ENCODE results near the gene GNPAT.

GNPAT gene

DNA sequence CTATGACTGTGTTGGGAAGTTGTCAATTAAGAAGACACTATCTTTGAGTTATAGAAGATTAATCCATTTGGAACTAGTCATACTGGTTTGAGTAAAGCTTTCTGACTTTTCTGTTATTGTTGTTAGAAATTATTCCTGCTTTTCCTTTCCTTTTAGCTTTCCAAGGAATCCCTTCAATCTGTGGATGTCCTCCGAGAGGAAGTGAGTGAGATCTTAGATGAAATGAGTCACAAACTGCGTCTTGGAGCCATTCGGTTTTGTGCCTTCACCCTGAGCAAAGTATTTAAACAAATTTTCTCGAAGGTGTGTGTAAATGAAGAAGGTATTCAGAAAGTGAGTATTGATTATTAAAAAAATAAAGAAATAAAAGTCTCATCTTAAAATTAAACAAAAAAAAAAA is 19.3 kb downstream of the GNPAT start:
- no peak for DNase-seq

DNA sequence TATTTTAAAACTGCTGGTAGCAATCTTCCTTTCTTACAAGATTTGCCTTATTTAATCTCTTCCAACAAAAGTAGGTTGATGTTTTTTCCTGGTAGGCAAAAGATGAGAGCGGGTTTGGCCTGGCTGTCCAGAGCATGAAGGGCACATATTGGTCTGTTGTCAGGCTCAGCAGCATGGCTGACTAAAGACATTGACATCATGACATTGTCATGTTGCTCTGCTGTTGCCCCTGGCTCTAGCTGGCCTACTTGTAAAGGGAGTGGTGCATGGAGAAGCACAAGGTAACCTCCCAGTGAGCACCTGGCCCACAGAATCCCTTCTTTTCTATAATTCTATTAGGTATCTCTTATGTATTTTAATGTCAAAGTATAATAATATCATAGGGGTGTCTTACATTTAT is 23.6 kb downstream of the GNPAT start:
- DNase-seq: no peak

- DNase-seq: no peak
Measured at GRCh38 chr1:231265379-231265778, 24.4 kb downstream of the GNPAT start.

DNA sequence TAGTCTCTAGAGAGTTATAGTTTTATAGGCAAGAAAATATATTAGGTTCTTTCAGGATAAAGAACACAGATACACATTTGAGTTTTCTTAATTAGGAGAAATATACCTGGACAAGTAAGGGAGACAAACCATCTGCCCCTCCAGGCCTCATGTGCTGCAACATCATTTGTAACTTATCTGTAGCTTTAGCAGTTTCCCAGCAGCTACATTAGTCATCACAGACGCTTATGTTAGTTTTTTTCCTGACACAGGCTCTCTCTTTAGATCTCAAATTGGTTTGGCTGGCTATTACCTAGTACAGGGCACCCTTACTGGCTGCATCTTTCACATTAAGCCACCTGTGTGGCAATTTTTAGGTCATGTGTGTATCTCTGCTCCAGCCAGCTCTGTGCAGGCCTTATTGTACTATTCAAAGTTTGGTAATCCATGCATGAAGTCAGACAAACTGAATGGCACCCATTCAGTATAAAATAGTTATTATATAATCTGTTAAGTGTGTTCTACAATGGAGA is 25.9 kb downstream of the GNPAT start:
- DNase-seq: no peak

DNA sequence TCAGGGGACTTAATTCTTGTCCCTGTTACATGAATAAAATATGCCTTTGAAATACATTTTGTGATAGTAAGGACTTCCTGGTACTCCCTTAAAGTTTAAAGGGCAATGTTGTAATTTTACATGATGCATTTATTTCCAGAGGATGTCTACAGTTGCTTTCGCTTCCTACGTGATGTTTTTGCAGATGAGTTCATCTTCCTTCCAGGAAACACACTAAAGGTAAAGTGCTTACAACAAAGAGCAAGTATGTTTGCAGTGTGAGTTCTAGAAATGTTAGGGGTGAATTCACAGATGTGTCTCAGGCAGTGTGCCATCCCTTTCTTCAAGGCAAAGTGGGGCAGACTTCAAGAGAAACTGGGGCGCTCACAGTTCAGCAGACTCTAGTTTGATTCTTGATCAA is 31.2 kb downstream of the GNPAT start:
- no peak for DNase-seq

GRCh38 chr1:231272880-231273279 is 31.9 kb downstream of the GNPAT start:
- DNase-seq: no peak

DNA sequence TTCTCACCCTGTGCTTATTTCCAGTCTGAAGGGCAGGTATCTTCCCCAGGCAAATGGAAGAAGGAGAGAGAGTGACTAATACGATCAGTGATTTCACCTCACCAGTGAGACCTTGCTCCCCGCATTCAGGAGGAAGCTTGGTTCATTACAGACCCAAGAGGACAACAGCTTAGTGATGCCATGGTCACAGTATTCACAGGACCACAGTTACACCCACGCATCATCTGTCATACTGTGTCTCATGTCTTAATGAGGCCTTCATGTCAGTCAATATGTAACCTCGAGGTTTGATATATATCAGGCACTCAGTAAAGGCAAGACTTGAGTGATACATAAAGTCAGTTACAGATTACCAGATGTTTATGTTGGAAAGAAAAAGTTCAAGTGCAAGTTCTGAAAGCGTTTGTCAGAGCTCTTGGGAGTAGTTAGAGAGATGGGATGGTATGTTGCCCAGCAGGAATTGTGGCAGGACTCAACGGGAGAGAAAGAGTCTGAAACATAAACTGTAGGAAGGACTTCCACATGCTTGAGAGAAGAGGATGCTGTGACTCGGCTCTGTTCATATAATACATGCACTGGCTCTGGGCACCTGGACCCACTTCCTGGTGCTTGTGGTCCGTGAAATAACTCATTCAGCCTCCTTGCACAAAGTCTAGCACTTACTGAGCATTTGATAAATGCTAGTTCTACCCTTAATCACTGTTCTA is 33.3 kb downstream of the GNPAT start:
- DNase-seq: no peak

DNA sequence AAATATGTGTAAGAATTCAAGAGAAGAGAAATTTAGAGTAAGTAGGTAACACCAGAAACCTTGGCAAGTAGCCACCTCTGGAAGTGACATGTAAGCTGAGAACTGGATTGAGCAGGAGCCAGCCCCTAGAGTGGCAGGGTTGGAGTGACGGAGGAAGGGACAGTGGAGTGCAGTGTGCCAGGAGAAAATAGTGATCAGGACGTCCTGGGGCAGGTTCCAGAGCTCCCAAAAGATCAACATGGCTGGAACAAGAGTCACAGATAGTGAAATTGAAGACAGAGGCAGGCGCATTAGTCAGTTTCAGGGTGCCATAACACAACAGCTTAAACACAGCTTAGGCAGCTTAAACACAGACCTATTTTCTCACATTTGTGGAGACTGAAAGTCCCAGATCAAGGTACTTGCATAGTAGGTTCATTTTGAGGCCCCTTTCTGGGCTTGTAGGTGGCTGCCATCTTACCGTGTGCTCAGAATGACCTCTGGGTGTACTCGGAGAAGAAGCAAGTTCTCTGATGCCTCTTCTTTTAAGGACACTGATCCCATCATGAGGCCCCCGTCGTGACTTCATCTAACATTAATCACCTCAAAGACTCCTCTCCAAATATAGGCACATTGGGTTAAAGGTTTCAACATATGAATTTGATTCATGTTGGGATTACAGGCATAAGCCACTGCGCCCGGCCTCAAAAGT is 37.2 kb downstream of the GNPAT start:
- DNase-seq: no peak

DNA sequence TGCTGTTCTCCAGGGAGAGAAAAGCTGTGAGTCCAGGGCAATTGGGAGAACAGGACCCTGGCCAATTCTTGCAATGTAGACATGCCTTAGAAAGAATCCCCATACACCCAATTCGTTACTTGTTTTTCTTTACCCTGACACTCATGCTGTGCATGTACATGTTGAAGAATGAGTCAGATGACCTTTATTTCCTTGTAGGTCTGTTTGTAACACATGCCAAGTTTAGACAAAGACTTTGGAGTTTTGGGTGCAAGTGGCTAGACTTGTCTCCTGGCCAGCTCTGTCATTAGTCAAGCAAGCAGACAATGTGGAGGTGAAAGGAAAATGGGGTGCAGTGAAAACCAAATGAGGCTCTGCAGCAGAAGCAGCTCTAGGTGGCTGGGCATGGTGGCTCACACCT is 38.1 kb downstream of the GNPAT start:
- no peak for DNase-seq

- DNase-seq: no peak
Measured at GRCh38 chr1:231279683-231280082, 38.7 kb downstream of the GNPAT start.

GRCh38 chr1:231284441-231284840 is 43.4 kb downstream of the GNPAT start:
- no peak for DNase-seq

DNA sequence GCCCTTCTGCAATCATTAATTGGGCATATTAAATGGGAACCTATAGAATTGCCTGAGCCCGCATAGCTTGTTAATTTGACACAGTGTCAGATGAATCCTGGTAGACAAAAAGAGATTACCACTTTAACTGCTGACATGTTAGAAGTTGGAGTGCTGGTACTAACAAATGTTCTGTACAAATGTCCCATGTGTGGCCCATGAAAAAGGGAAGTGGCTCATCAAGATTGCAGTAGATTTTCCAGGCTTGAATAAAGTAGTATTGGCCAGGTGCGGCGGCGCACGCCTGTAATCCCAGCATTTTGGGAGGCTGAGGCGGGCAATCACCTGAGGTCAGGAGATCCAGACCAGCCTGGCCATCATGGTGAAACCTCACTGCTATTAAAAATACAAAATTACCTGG is 45.6 kb downstream of the GNPAT start:
- no peak for DNase-seq

- no peak for DNase-seq
Measured at GRCh38 chr1:231295938-231296337, 54.9 kb downstream of the GNPAT start.

DNA sequence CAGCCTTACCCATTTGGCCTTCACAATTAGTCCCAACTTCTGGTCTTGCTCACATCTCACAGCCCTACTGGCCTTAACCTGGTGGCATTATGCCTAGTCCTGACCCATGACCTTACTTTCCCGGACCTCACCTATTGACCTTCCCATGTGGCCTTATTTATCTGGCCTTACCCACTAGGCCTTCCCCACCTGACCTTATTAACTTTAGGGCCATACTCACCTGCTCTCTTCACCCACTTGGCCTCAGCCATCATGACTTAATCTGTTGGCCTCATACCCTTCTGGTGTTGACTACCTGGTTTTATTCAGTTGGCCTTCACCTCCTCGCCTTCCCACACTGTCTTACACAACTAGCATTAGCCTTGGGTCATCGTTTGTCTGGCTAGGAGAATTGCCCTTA is 61.0 kb downstream of the GNPAT start:
- DNase-seq: no peak

DNA sequence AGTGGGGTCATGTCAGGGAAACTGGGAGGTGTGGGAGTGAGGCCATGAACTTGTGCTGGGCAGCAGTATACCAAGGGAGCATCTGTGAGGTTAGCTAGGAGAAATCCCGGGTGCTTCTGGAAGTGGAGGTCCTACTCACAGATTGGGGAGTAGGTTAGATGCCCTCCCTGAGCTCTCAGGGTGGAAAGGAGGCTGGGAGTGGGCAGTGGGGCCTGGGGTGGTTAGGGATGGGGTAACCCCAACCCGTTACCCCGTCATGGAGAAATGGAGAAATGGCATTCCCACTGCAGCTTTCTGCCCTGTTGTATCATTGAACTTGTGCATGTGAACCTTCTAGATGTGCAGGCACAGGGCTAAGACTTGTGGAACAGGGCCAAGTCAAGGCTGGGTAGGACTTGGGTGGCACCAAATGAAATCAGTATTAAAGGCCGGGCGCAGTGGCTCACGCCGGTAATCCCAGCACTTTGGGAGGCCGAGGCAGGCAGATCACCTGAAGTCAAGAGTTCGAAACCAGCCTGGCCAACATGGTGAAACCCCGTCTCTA is 69.5 kb downstream of the GNPAT start:
- no peak for DNase-seq

DNA sequence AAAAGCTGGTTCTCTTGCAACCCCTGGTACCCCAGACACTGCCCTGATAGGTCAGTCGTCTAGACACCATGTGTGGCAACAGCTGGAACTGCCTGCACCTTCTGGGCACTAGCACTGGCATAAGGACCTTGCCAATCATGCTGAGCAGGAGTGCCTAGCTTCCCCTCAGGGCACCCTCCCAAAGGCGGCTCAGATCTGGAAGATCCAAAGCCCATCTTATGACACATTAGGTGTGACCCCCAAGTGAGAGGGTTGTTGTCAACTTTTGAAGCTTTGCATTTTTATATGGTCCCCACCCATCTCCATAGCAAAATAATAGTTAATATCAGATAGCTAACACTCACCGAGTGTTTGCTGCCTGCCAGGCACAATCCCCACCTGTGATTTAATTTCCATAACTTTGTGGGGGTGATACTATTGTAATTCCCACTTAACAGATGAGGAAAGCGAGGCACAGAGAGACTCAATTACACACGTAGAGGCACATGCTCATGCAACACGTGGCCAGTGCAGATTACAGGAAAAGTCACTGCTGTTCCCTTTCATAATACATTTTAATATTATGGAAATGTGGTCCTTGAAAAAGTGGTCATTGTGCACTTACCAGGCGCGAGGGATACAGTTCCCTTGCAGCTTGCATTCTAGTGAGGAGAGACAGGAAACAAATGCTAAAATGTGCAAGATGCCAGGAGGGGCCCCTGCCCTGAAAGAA is 70.9 kb downstream of the GNPAT start:
- no peak for DNase-seq

DNA sequence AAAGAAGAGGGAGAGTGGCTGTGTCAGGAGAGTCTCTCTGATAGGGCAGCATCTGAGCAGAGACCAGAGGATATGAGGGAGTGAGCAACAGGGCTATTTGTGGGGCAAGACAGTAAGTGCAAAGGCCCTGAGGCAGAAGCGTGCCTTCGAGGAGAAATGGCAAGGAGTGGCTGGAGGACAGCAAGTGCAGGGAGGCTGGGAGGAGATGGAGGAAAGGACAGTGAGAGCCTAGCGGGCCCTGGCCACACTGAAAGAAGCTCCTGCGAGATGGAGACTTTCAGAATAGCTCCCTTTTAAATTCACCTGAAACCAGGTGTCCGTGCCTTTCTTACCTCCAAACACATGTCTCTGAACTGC is 71.4 kb downstream of the GNPAT start:
- DNase-seq: no peak

DNA sequence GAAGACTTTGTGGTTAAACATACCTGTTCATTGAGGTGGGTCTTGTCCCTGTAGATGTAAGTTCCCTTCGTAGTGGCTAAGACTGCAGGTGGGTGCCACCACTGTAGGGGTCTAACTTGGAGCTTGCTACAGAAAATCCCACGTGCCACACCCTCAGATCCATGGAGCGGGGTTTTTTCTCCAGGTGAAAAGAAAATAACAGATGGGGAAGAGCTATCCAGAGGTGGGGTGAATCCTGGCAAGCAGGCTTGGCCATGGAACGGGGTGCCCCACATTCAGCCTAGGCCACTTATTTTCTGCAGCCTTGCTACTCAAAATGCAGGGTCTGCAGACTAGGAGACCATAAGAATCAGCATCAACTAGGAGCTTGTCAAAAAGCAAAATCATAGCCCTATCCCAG is 72.6 kb downstream of the GNPAT start:
- DNase-seq: no peak

DNA sequence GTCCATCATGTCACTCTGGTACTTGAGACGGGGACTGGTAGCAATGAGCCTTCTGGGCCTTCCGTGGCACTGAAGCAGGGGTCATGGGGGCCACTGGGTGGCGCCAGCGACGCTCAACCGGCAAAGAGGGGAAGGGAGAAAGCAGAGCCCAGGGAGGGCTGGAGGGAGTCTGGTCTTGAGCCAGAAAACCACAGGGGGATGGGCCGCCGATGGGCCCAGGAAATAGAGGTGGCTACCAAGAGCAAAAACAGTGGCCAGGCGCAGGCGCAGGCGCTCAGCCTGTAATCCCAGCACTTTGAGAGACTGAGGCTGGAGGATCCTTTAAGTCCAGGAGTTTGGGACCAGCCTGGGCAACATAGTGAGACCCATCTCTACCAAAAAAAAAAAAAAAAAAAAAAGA is 74.9 kb downstream of the GNPAT start:
- DNase-seq: peak; percentile 41 to 55

- no peak for DNase-seq
Measured at GRCh38 chr1:231317306-231318014, 76.4 kb downstream of the GNPAT start.

GRCh38 chr1:231318015-231318355 is 77.0 kb downstream of the GNPAT start:
- no peak for DNase-seq

GRCh38 chr1:231318568-231318967 is 77.6 kb downstream of the GNPAT start:
- no peak for DNase-seq

GRCh38 chr1:231319080-231319479 is 78.1 kb downstream of the GNPAT start:
- DNase-seq: no peak

All from stimulated activated CD4-positive, alpha-beta T cell treated with anti-CD3 and anti-CD28 coated beads, Interleukin-2, amount 100 ng/mL, for 24 hours (primary cell).